GM12878 (cell line): ENCODE data around the gene SPATC1L. TPM values are rescaled to one million over a fixed set of nuclear protein-coding genes. Genes with fewer than 3 reads are reported as not detected.

Experiments
- ATAC-seq: fragments of 200-7000 bp; cut with Tn5 transposase; 3 replicates; pipeline ENCODE4 v1.9.1; 2020; ENCODE audit warnings: mild to moderate bottlenecking, moderate library complexity
- BruUV-seq: library from RNA; stranded (reverse); fragments of 400-500 nt; replicated peaks from 2 replicates; lab custom pipeline; 2021; lab: Mats Ljungman, UMichigan
- CTCF ChIA-PET: fragments of 300-600 bp; sonication (Branson Sonifier 250); formaldehyde crosslinking; extraction: SDS; loops from one replicate; lab custom pipeline; 2021; ENCODE audit warnings: inconsistent platforms; lab: Yijun Ruan, JAX
- POLR2A ChIA-PET: fragments of 350-600 bp; formaldehyde crosslinking; extraction: SDS; loops from one replicate; lab custom pipeline; 2021; ENCODE audit warnings: inconsistent platforms; lab: Charles Lee
- RAD21 ChIA-PET: fragments of 300-600 bp; sonication (Branson Sonifier 250); formaldehyde crosslinking; loops from one replicate; lab custom pipeline; 2023; ENCODE audit warnings: antibody characterized with exemption; ENCODE audit not compliant: unreplicated experiment; lab: Charles Lee
- SMC1A ChIA-PET: fragments of 300-600 bp; sonication (Branson Sonifier 250); formaldehyde crosslinking; loops from one replicate; lab custom pipeline; 2023; ENCODE audit not compliant: unreplicated experiment, uncharacterized antibody; lab: Charles Lee
- DNase-seq: peaks from one replicate; pipeline ENCODE4 v3.0.0-alpha.2; 2011; ENCODE audit warnings: low read depth, low spot score
- FAIRE-seq: peaks from 3 replicates; lab custom pipeline; 2011; peaks lifted over from hg19 to GRCh38; lab: Jason Lieb, UNC
- H2AFZ ChIP-seq: 2 replicates; pipeline ENCODE4 v1.6.0; 2011; ENCODE audit warnings: low read depth, low read length, control low read depth; ENCODE audit not compliant: control insufficient read depth
- H3K27ac ChIP-seq: 2 replicates; pipeline ENCODE4 v1.5.1; 2011; ENCODE audit warnings: control low read depth; ENCODE audit not compliant: control insufficient read depth, insufficient read depth
- H3K27me3 ChIP-seq, 2 experiments: replicated peaks in 1 of 2; 2 replicates each; pipeline versions ENCODE4 v1.6.0 to v1.6.1; 2011; ENCODE audit warnings: low read length in 1 of 2; ENCODE audit not compliant: control insufficient read depth in 2 of 2, insufficient read depth in 2 of 2
- H3K36me3 ChIP-seq, 2 experiments: 2 replicates each; pipeline ENCODE4 v1.5.1; 2011; ENCODE audit warnings: low read length in 1 of 2; ENCODE audit not compliant: control insufficient read depth in 2 of 2, insufficient read depth in 2 of 2
- H3K4me1 ChIP-seq: 2 replicates; pipeline ENCODE4 v1.6.1; 2011; ENCODE audit warnings: mild to moderate bottlenecking, low read length, moderate library complexity, mixed read lengths; ENCODE audit not compliant: control insufficient read depth, insufficient read depth
- H3K4me2 ChIP-seq: 2 replicates; pipeline ENCODE4 v1.6.0; 2011; ENCODE audit warnings: control low read depth; ENCODE audit not compliant: control insufficient read depth, insufficient read depth
- H3K4me3 ChIP-seq: fragments of 200-600 bp; sonication (generic); 2 replicates; pipeline ENCODE4 v1.5.1; 2016
- H3K79me2 ChIP-seq: 2 replicates; pipeline ENCODE4 v1.6.0; 2011; ENCODE audit warnings: low read length; ENCODE audit not compliant: control insufficient read depth, insufficient read depth
- H3K9ac ChIP-seq: 2 replicates; pipeline ENCODE4 v1.8.0; 2011; ENCODE audit warnings: low read length, control low read depth, mixed read lengths; ENCODE audit not compliant: control insufficient read depth, insufficient read depth
- H3K9me3 ChIP-seq: replicated peaks from 3 replicates; pipeline ENCODE4 v1.5.1; 2011; ENCODE audit warnings: mild to moderate bottlenecking, low read length; ENCODE audit not compliant: control insufficient read depth, insufficient read depth
- H4K20me1 ChIP-seq: 2 replicates; pipeline ENCODE4 v1.6.0; 2011; ENCODE audit not compliant: control insufficient read depth, insufficient read depth
- CBX5 ChIP-seq: sonication (generic); IDR thresholded peaks from 2 replicates; pipeline ENCODE4 v1.6.1; 2016; ENCODE audit warnings: low read depth, moderate library complexity, mild to moderate bottlenecking, inconsistent platforms
- HDAC6 ChIP-seq: fragments of 200-600 bp; sonication (generic); IDR thresholded peaks from one replicate; pipeline ENCODE4 v1.8.0; 2017; ENCODE audit warnings: antibody characterized with exemption; ENCODE audit not compliant: unreplicated experiment
- MYB ChIP-seq: fragments of 150-350 bp; IDR thresholded peaks from 2 replicates; pipeline ENCODE4 v1.6.1; 2014; ENCODE audit warnings: mild to moderate bottlenecking, low read depth, low read length, borderline replicate concordance
- PAX5 ChIP-seq: IDR thresholded peaks from 2 replicates; pipeline ENCODE4 v1.6.1; 2011; ENCODE audit warnings: low read depth, low read length, borderline replicate concordance
- STAT3 ChIP-seq: IDR thresholded peaks from 2 replicates; pipeline ENCODE4 v1.6.1; 2011; ENCODE audit warnings: low read depth, low read length, improper control_type of control experiment
- ZNF217 ChIP-seq: fragments of 450-650 bp; IDR thresholded peaks from 2 replicates; pipeline ENCODE4 v1.6.1; 2017; ENCODE audit warnings: antibody characterized with exemption, mild to moderate bottlenecking
- ZNF24 ChIP-seq: fragments of 450-650 bp; IDR thresholded peaks from 2 replicates; pipeline ENCODE4 v1.6.1; 2017; ENCODE audit warnings: antibody characterized with exemption, mild to moderate bottlenecking
- WGBS: methylation state at CpG from one replicate; pipeline ENCODE4 v1.1.6; 2016; ENCODE audit warnings: low lambda C conversion rate; ENCODE audit not compliant: insufficient replicate concordance, insufficient coverage; ENCODE audit errors: missing lambda C conversion rate; 5-methylcytosine and 5-hydroxymethylcytosine counted together
- in situ Hi-C: fragments of 300-500 bp; cut with MboI; formaldehyde crosslinking; loops from 9 replicates; pipeline ENCODE4 v1.14.3; 2018; ENCODE audit warnings: mixed read lengths
- intact Hi-C: fragments of 100-400 bp; cut with micrococcal nuclease; formaldehyde crosslinking; loops from one replicate; pipeline ENCODE4 v1.14.2; 2022; ENCODE audit not compliant: unreplicated experiment
- polyA plus RNA-seq, 11 experiments: library from polyadenylated mRNA; depleted of rRNA in 4 of 11; unstranded in 6 of 11; stranded (reverse) in 5 of 11; fragments of >200 nt; fragmentation: Nextera tagmentation in 4 of 11; fragmentation: Illumina TruSeq in 1 of 11; extraction: Ambion mirVana in 4 of 11; extraction: Trizol in 1 of 11; gene quantifications; 1 replicate in 1 of 11; 2 replicates in 10 of 11; pipeline versions ENCODE4 v1.2.1 to v1.2.3, GENCODE V29; 2011 to 2016; ENCODE audit warnings: inconsistent platforms in 2 of 11, missing spikeins in 2 of 11, low read depth in 1 of 11
- total RNA-seq, 4 experiments: library from RNA; depleted of rRNA in 3 of 4; stranded (reverse); fragments of >200 nt in 3 of 4; fragmentation: Illumina TruSeq in 1 of 4; extraction: Trizol in 1 of 4; gene quantifications; 2 replicates each; pipeline versions ENCODE4 v1.2.1 to v1.2.3, GENCODE V29; 2013 to 2021
- TF ChIP-seq, protein P1 (sequence below): fragments of 450-650 bp; IDR thresholded peaks from 2 replicates; pipeline ENCODE4 v1.6.1; 2017; ENCODE audit warnings: mild to moderate bottlenecking, moderate library complexity

SPATC1L gene
- total and polyA plus RNA-seq, 10 of the 15 experiments (the other 5 are each of a cell fraction or from before 2014, with no cell fraction given): 1.4 to 16.0 (median 7.0) TPM; not detected in 2

DNA sequence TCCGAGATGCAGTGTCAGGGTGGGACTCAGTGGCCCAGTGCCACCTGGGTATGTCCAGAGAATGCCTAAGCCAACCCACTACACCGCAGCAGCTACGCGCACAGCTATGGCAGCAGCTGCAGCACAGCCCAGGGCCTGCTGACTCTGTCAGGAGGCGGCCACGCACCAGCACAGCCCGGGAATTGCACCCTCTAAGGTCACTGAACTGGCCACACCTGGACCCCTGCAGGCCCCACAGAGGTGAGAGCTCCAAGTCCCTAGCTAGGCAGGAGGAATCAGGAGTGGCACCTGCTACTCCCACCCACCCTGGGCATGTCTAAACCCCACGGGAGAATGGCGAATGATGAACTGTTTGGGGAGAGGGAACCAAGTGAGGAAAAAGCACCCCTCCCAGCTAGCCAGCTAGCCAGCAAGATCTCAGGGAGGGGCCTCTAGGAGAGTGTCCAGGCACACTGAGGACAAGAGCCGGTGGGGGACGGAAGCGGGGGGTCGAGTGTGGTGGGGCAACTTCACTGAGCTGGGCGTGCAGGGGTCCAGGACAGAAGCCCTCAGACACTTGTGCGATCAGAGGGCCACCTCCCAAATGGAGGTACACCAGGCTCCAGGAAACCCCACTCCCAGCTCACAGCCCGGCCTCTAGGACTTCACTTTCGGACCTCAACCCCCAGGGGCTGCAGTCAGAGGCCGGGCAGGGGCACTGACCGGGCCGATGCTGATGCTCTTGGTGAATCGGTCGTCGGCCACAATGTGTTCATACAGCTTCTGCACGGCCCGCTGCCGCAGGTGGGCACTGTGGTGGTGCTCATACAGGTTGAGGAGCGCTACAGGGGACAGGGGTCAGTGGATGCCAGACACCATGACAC lies 30.4 kb upstream of the SPATC1L start:
- Histone ChIP-seq H3K4me2 (no peak overlapping the region), H3K27me3 (no peaks in the 10 kb centered on the region), H3K4me3 (no peak overlapping the region), H3K9me3 (no peaks in the 10 kb centered on the region), H3K79me2 (no peaks in the 10 kb centered on the region; the same call in 1 of the 2 replicates), H3K27ac (no peak overlapping the region), H2AFZ (no peak overlapping the region), H3K36me3 (peaks cover 0 to 5% of the 10 kb centered on the region in 2 experiments; a peak in 3 of 4 replicates), H3K4me1 (peaks cover 5% of the 10 kb centered on the region; the same call in 1 of the 2 replicates), H4K20me1 (no peaks in the 10 kb centered on the region), H3K9ac (no peak overlapping the region)
- no peak for FAIRE-seq
- RAD21 ChIA-PET: no interaction called here
- no peak for ATAC-seq
- intact Hi-C loops (no loop called here), in situ Hi-C loops (no loop called here)
- TF ChIP-seq PAX5: no peak
- WGBS: 84% methylated on average over 27 of the region's 27 CpGs
- SMC1A ChIA-PET: no interaction called here
- CTCF ChIA-PET: no interaction called here
- no TSS peak for BruUV-seq
- DNase-seq: no peak
- POLR2A ChIA-PET: no interaction called here

DNA sequence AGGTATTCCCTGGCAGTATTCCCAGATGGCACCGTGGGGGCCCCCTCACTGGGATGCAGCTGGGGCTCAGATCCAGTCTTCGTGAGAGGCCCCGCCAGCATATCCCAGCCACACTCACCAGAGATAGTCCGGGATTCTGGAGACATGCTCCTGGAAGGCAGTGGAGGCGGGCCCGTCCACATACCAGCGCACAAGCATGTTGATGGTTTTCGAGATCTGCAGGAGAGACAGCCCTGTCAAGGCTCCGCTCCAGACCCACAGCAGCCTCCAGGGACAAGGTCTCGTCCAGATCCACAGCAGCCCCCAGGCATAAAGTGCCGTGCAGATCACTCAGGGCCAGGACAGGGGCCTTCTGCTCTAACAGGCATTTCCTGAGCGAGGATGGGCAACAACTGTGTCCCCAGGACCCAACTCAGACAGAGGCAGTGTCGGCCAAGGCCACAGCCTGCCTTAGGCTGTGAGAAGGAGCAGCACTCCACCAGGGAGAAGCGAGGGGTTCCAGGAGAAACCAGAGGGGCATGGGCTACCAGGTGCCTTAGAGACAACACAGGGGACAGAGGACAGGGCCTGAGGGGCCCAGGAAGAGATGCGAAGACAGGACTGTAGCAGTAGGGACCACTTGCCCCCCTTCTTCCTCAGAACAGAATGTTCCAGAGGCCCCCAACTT lies 29.5 kb upstream of the SPATC1L start:
- DNase-seq (no peak), ATAC-seq (no peak), FAIRE-seq (no peak)
- H3K27me3 ChIP-seq: no peaks in the 10 kb centered on the region
- RAD21 ChIA-PET: no interaction called here
- WGBS: 85% methylated on average over 15 of the region's 15 CpGs
- SMC1A ChIA-PET: no interaction called here
- peaks cover 0 to 3% of the 10 kb centered on the region in 2 experiments; a peak in 3 of 4 replicates for H3K36me3 ChIP-seq
- CTCF ChIA-PET: no interaction called here
- in situ Hi-C loops: no loop called here
- no peak overlapping the region for H3K4me3 ChIP-seq
- POLR2A ChIA-PET: no interaction called here
- TF ChIP-seq, protein P1, sequence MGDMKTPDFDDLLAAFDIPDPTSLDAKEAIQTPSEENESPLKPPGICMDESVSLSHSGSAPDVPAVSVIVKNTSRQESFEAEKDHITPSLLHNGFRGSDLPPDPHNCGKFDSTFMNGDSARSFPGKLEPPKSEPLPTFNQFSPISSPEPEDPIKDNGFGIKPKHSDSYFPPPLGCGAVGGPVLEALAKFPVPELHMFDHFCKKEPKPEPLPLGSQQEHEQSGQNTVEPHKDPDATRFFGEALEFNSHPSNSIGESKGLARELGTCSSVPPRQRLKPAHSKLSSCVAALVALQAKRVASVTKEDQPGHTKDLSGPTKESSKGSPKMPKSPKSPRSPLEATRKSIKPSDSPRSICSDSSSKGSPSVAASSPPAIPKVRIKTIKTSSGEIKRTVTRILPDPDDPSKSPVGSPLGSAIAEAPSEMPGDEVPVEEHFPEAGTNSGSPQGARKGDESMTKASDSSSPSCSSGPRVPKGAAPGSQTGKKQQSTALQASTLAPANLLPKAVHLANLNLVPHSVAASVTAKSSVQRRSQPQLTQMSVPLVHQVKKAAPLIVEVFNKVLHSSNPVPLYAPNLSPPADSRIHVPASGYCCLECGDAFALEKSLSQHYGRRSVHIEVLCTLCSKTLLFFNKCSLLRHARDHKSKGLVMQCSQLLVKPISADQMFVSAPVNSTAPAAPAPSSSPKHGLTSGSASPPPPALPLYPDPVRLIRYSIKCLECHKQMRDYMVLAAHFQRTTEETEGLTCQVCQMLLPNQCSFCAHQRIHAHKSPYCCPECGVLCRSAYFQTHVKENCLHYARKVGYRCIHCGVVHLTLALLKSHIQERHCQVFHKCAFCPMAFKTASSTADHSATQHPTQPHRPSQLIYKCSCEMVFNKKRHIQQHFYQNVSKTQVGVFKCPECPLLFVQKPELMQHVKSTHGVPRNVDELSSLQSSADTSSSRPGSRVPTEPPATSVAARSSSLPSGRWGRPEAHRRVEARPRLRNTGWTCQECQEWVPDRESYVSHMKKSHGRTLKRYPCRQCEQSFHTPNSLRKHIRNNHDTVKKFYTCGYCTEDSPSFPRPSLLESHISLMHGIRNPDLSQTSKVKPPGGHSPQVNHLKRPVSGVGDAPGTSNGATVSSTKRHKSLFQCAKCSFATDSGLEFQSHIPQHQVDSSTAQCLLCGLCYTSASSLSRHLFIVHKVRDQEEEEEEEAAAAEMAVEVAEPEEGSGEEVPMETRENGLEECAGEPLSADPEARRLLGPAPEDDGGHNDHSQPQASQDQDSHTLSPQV: no peak
- no peak for TF ChIP-seq CBX5
- no peak for TF ChIP-seq STAT3
- no peak for TF ChIP-seq HDAC6
- no peak for TF ChIP-seq ZNF24
- no peak for TF ChIP-seq MYB
- no peak for TF ChIP-seq ZNF217
- no TSS peak for BruUV-seq
- H3K9ac ChIP-seq: no peak overlapping the region
- no peak overlapping the region for H3K27ac ChIP-seq
- no peaks in the 10 kb centered on the region for H4K20me1 ChIP-seq
- H3K79me2 ChIP-seq: no peaks in the 10 kb centered on the region; the same call in 1 of the 2 replicates
- H3K4me1 ChIP-seq: peaks cover 5% of the 10 kb centered on the region; the same call in 1 of the 2 replicates
- H3K4me2 ChIP-seq: no peak overlapping the region
- H2AFZ ChIP-seq: no peak overlapping the region
- no peaks in the 10 kb centered on the region for H3K9me3 ChIP-seq
- intact Hi-C loops: no loop called here
